ENCODE measurements around the gene HDAC7.

The HDAC7 gene

DNA sequence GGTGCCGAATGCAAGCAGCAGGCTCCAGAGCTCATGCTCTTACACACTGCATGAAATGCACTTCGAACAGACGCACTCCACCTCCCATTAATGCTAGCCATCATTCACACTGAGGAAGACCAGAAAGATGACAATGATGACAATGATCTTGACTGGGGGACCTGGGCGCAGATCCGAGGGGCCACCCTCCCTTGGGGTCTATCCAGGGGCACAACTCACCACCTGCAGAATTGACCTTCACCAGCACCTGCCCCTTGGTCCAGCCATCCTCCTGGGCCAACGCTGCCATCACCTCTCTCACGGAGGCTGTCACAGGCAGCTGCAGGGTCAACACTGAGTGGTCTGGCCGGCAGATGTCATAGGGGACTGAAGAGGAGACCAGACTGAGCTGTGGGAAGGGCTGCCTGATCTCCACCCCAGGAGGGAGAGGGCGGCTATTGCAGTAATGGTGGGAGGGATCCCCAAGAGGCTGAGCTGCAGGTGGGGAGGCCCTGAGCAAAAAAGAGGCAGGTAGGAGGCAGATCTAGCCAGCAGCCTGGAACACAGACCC is 76.3 kb downstream of the HDAC7 start:
- no peak for DNase-seq

DNA sequence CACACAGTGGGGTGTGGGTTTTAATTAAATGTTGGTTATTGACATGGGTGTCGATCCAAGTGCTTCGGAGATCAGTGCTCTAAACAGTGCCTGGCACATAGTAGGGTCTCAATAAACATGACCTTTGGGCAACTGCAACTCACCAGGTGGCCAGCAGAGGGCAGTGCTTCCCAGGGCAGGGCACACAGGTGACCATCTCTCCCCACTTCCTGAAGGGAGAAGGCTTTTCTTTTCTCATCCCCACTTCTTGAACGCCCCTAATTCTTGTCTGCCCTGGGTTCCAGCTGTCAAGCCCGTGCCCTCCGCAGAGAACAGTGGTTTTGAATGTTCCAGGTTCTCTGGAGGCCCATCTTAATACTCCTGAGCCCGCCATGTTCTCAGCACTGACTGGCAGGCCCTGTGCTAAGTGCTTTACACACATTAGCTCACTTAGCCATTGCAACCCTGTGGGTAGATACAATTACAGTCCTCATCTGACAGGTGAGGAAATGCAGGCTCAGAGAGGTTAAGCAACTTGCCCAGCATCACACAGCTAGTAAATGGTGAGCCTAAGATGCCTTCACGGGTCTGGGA is 77.4 kb downstream of the HDAC7 start:
- DNase-seq, result no peak

DNA sequence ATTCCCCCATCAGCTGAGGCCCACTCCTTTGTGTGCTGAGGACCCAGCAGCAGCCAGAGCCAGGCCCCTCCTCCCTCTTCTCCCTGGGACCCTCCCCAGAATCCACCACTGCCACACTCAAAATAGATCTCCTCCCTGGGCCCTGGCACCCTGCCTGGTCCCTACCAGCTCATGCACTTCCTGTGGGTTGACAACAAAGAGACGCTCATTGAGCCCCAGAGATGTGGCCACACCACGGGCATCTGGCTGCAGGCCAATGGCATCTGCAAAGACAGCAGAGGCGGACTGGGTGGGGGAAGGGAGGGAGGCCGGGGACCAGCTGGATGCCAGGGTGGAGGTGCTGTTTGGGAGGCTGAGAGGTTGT is 78.4 kb downstream of the HDAC7 start:
- no peak for DNase-seq

DNA sequence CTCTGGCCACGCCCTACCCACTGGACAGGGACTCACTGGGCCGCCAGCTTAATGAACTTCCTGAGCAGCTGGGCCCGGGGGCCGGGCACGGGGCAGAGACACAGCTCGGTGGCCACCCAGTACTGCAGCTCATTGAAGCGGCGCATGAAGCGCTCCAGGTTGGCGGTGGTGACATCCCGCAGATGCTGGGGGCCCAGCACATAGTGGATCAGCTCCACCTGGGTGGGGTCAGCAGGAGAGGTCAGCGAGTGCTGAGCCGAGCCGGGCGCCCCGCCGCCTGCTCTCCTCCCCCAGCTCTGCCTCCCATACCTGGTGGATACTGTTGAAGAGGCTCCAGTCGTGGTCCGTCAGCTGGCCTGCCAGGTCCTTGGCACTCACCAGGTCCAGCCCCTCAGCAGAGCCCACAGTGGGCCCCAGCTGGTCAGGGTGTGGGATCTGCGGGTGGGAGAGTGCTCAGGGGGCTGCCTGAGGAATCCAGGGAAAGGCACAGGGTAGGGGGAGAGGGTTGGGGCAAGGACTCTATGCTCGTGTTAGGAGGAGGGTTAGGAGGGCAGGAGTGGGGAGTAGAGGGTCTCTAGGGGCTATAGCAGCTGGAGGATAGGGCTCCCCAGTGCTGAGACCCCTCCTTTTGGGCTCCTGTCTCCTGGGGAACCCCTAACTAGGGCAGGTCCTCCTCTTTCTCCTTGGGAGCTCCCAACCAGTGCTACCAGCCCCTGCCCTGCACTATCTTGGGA is 78.9 kb downstream of the HDAC7 start:
- no peak for DNase-seq

DNA sequence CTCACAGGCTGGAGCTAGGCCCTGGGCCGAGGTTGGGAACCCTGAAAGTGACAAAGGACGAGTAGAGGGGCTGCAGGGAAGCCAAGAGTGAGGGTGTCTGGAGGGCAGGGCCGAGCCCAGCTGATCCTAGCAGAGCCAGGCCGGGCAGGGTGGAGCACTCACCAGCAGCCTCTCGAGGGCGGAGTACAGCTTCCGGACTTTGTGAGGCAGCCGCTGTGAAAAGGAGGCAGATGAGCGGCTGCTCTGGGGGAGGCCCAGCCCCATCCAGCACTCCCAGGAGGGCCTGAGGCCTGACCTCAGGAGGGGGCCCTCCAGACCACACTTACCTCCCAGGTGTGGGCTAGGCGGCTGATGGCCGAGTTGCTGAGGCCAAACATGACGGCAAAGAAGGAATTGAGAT is 79.7 kb downstream of the HDAC7 start:
- DNase-seq, result no peak

DNA sequence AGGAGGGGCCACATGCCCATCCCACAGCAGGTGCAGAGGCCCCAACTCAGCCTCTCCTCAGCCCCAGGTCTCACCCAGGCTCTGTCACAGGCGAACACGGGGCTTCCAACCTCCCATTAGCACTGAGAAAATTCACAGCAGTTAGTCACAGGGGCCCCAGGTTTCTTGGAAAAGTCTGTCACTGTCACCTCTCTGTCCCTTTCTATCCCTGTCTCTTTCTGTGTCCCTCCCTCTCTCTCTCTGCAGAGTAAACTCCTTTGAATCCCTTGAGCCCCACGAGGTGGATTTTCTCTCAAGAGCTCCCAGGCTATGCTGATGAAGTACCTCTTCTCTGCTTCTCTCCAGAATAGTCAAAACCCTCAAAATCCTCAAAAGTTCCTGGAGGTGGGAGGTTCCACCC is 80.4 kb downstream of the HDAC7 start:
- DNase-seq, result no peak

DNA sequence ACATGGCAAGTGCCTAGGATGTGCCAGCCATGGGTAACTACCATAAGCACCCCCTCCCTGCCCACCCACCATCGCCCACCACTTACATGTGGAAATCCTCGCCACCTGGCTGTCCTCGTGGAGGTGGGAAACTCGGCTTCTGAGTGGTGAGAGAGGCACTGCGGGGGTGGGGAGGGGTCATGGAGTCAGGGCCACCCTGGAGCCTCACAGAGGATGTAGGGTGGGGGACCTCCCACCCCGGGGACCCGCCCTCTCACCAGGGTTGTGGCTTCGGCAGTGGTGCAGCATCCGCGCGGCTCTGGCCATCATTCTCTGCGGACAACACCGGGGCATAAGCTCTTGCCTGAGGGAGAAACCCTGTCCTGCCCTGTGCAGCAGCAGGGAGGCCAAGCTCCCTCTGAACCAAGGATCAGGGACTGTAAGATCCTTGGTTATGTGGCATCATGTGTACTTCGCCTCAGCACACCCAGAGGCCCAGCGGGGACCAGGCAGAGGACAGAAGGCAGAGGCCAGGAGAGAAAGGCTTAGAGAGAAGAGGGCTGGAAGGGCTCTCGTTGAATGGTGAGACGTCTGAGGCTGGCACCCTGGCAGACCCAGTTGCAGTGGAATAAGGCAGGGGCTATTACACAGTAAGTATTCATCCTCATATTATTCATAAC is 81.6 kb downstream of the HDAC7 start:
- DNase-seq, result no peak

DNA sequence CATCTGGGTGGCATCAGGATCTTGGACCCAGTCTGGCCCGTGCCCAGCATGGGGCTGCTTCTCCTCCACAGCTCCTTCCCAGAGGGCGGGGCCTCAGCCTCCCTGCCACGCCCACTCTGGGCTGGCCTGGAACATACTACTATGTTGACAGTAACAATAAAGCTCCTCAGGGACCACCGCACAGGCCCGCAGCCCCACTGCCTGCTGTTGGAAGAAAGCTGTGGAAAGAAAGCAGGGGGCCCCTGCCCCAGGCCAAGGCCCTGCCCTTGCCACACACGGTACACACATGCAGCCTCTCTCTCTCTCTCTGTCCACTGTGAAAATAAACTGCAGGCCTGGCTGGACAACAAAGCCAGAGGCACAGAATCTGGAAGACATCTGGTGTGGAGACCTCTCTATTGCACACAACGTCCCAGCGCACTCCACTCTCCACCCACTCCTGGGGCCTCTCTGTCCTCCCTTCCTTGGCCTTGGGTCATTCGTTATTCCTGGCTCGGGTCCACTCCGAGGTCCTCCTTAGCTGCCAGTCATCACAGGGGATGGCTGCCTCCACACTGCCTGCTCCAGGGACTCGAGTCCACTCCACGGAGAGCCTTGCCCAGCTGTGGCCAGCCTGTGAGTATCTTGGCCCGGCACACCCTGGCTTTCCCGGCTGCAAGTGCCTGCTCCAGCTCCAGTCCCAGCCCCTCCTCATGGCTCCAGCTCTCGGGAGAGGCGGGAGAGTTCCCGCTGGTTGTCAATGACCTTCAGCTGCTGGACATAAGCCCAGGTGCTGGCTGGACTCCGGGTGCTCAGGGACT is 82.6 kb downstream of the HDAC7 start:
- no peak for DNase-seq

DNA sequence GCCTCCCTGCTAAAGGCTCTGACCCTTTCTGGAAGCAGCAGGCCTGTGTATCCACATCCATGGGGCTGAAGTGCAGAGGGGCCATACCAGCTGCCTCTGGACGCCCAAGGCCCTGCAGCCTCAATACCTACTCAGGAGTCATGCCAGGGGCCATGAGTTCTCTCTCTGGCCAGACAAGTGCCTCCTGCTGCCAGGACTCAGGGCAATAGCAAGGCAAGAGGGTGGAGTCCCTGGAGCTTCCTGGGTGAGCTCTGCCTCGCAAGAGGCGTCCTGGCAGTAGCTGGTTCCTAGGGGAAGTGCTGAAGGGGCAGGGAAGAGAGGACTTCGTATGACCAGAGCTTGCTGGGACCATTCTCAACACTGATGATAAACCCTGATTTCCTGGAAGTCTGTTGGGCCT is 83.5 kb downstream of the HDAC7 start:
- DNase-seq, result no peak

DNA sequence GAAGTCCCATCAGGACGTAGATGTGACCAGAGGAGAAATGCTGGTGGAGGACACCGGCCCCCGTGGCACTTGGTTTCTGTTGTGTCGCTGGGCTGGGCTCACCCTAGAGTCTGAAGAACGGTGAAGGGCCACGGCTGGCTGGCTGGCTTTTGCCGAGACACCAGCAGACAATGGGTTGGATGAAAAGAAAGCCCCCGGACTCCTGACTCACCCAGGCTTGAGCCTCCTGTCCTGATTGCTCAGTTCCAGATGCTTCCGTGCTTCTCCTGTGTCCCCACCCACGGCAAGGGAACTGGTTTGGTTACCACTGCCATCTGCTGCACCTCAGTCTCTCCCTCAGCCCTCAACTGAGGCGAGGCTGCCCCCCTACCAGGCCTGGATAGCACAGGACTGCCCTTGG is 84.1 kb downstream of the HDAC7 start:
- no peak for DNase-seq

DNA sequence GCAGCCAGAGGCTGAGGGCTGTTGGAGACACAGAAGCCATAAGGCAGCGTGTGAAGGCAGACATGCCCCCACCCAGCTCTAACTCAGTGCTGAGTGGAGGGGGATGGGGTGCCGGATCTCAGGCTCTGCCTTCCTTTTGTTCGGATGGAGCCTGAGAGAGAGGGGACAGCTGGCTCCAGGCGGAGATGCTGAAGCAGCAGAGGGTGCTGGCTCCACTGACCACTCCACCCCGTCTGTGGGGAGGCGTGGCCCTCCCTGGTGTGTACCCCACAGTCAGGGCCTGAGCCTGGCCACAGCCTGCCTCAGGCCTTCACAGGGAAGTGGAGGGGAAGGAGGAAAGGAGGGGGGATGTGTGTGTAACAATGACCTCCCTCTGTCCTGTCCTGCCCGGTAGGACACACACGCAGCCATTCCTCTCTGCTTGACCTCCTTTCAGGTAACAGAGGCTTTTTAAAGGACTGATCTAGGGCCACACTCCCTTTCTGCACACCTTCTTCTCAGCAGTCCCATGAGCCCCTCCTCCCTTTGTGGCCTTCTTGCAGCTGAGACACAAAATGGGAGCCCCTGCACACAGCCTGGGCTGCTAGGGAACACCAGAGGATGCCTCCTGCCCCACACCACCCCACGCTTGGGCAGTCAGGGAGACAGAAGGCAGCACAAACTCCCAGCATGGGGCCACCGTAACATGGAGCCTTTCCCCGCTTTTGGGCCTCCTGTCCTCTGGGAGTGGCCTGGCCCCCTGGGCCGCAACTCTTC is 84.8 kb downstream of the HDAC7 start:
- DNase-seq, result peak; percentile 22

DNA sequence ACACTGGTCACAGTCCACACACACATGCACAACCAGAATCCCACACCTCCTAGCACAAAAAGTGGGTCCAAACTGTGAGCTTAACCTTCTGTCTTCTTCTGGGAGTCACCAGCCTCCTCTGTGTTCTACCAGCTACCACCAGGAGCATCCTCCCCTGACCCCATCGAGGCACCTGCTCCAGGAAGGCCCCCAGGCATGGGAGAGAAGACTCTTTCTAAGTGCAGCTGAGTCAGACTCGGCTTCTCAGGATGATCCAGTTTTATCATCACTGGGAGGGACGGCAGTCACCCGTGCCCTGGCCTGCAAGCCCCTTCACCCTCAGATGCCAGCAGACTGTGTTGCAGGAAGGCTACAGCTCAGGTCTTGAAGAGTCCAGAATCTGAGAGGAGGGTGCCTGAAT is 86.6 kb downstream of the HDAC7 start:
- no peak for DNase-seq

All from NCI-H524 treated with DMSO at 0.1 percent for 48 hours (cell line).